ENCODE data around the gene KLRB1.
"Not testable (repeated sequence)": the region's sequence is repeated elsewhere in the genome, so short reads cannot be mapped to it uniquely, and the experiment has no call there.

Gene KLRB1

DNA sequence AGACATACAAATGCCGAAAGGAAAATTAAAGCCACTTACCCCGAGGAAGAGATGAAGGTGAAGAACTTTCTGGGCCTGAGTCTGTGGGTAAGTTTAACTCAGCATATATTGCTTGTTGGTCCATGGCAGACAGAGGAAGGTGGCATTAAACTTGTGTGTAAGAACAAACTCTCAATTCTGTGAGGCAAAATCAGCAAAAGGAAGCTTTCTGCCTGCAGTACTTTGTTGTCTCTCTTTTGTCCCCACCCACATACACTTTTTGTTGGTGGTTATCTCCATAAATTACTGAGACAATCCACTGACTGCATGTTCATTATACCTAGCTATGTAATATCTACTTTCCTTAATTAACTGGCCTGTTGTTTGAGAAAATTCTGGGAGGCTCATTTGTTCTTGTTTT lies at the start of gene KLRB1:
Gene KLRB1 (minus strand): TSS at position 201 of the 400 bp plus-strand sequence. CDS start 77 bp downstream, at position 124.
- Histone ChIP-seq H3K4me3 (ENCODE audit: low read depth in 1 of 2, low read length in 2 of 2) (no peak within 1 kb of the TSS), H3K36me3 (ENCODE audit: insufficient read depth, low read length) (no peaks in the 10 kb centered on the region), H3K9ac (ENCODE audit: low read length) (no peak within 1 kb of the TSS), H3K4me1 (ENCODE audit: insufficient read depth, low read length) (no peaks in the 10 kb centered on the region), H3K9me3 (ENCODE audit: low read length) (no peaks in the 10 kb centered on the region), H3K27me3 (ENCODE audit: control insufficient read depth in 1 of 2, insufficient read depth in 2 of 2, low read length in 2 of 2) (no peaks in the 10 kb centered on the region), H3K27ac (ENCODE audit: low read depth, low read length) (no peak within 1 kb of the TSS)

DNA sequence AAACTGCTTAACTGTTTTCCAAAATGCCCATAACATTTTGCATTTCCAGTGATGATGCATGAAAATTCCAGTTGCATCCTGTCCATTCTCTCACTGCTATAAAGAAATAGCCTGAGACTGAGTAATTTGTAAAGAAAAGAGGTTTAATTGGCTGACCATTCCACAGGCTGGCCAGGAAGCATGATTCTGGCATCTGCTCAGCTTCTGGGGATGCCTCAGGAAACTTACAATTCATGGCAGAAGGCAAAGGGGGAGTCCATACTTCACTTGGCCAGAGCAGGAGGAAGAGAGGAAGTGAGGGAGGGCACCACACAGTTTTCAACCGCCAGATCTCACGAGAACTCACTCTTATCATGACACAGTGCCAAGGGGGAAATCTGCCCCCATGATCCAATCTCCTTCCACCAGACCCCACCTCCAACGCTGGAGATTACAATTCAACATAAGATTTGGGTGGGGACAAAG lies 43.6 kb upstream of the KLRB1 start:
- Histone ChIP-seq H3K4me3 (ENCODE audit: low read depth in 1 of 2, low read length in 2 of 2) (no peak overlapping the region), H3K4me1 (ENCODE audit: insufficient read depth, low read length) (peaks cover 6% of the 10 kb centered on the region), H3K9me3 (ENCODE audit: low read length) (no peaks in the 10 kb centered on the region), H3K36me3 (ENCODE audit: insufficient read depth, low read length) (peaks cover 17% of the 10 kb centered on the region), H3K27ac (ENCODE audit: low read depth, low read length) (no peak overlapping the region), H3K27me3 (ENCODE audit: control insufficient read depth in 1 of 2, insufficient read depth in 2 of 2, low read length in 2 of 2) (no peaks in the 10 kb centered on the region), H3K9ac (ENCODE audit: low read length) (no peak overlapping the region)

- no peak overlapping the region for H3K4me3 ChIP-seq (ENCODE audit: low read depth in 1 of 2, low read length in 2 of 2)
- H3K27me3 ChIP-seq (ENCODE audit: control insufficient read depth in 1 of 2, insufficient read depth in 2 of 2, low read length in 2 of 2) = no peaks in the 10 kb centered on the region
- no peak overlapping the region for H3K27ac ChIP-seq (ENCODE audit: low read depth, low read length)
- no peak overlapping the region for H3K9ac ChIP-seq (ENCODE audit: low read length)
- peaks cover 6% of the 10 kb centered on the region for H3K4me1 ChIP-seq (ENCODE audit: insufficient read depth, low read length)
- peaks cover 12% of the 10 kb centered on the region for H3K36me3 ChIP-seq (ENCODE audit: insufficient read depth, low read length)
- no peaks in the 10 kb centered on the region for H3K9me3 ChIP-seq (ENCODE audit: low read length)
Measured at GRCh38 chr12:9650151-9650576, 42.4 kb upstream of the KLRB1 start.

DNA sequence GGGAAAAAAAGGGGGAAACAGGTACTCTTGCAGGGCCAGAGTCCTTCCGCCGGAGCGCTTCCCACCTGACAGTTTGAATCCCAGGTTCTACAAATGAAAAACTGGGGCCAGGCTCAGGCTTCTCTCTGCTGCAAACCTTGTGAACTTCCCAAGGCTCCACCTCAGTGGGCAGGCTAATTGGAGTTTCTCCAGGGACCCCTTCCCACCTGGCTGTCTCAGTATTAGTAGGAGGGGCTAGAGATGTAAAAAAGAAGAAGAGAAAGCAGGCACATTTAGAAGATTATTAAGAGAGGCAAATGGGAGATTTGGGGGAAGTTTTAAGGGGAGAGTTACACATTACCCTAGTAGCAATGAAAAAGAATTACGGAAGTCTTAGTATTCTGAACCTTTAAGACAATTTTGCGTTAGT lies 41.8 kb upstream of the KLRB1 start:
- Histone ChIP-seq H3K4me3 (ENCODE audit: low read depth in 1 of 2, low read length in 2 of 2) (peak overlapping the region; percentile 47 to 72), H3K27ac (ENCODE audit: low read depth, low read length) (peak overlapping the region; percentile 65), H3K36me3 (ENCODE audit: insufficient read depth, low read length) (peaks cover 10% of the 10 kb centered on the region), H3K27me3 (ENCODE audit: control insufficient read depth in 1 of 2, insufficient read depth in 2 of 2, low read length in 2 of 2) (no peaks in the 10 kb centered on the region), H3K9me3 (ENCODE audit: low read length) (no peaks in the 10 kb centered on the region), H3K9ac (ENCODE audit: low read length) (peak overlapping the region; percentile 68), H3K4me1 (ENCODE audit: insufficient read depth, low read length) (peaks cover 6% of the 10 kb centered on the region)

DNA sequence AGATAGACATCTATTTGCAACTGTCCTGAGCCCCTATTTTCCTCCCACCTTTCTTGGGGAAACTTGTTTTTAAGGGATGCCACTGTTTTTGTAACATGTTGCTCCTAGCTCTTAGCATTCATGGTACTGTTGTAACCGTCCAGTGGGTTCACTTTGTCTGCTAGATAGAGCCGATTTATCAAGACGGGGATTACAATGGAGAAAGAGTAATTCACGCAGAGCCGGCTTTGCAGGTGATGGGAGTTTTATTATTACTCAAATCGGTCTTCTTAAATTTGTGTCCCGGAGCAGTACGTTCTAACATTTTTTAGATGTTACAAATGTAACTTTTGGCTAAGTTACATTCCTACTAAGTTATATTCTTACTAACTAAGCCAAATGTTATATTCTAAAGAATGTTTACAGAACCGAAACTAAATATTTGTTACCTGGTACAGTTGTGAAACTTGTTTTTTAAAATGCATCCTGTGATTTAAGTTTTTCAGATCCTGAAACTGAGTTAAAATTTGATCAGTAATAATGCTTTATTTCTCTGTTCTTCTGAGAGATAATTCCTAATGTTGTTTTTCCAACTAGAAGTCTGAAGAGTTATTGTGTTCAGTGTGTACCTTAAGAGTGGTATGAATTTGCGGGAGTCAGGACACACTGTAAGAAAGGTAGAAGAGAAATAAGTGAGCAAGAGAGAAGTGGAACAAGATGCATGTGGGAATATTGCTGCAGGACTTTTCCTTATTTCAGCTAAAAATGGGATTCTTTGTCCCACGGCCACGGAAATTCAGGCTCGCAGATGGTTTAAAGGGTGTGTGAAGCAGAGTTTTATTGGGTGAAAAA lies 41.2 kb upstream of the KLRB1 start:
- Histone ChIP-seq H3K27me3 (ENCODE audit: control insufficient read depth in 1 of 2, insufficient read depth in 2 of 2, low read length in 2 of 2) (no peaks in the 10 kb centered on the region), H3K9ac (ENCODE audit: low read length) (peak overlapping the region; percentile 68), H3K4me3 (ENCODE audit: low read depth in 1 of 2, low read length in 2 of 2) (peak overlapping the region; percentile 47 to 72), H3K36me3 (ENCODE audit: insufficient read depth, low read length) (peaks cover 4% of the 10 kb centered on the region), H3K9me3 (ENCODE audit: low read length) (no peaks in the 10 kb centered on the region), H3K27ac (ENCODE audit: low read depth, low read length) (peak overlapping the region; percentile 65), H3K4me1 (ENCODE audit: insufficient read depth, low read length) (peaks cover 6% of the 10 kb centered on the region)

DNA sequence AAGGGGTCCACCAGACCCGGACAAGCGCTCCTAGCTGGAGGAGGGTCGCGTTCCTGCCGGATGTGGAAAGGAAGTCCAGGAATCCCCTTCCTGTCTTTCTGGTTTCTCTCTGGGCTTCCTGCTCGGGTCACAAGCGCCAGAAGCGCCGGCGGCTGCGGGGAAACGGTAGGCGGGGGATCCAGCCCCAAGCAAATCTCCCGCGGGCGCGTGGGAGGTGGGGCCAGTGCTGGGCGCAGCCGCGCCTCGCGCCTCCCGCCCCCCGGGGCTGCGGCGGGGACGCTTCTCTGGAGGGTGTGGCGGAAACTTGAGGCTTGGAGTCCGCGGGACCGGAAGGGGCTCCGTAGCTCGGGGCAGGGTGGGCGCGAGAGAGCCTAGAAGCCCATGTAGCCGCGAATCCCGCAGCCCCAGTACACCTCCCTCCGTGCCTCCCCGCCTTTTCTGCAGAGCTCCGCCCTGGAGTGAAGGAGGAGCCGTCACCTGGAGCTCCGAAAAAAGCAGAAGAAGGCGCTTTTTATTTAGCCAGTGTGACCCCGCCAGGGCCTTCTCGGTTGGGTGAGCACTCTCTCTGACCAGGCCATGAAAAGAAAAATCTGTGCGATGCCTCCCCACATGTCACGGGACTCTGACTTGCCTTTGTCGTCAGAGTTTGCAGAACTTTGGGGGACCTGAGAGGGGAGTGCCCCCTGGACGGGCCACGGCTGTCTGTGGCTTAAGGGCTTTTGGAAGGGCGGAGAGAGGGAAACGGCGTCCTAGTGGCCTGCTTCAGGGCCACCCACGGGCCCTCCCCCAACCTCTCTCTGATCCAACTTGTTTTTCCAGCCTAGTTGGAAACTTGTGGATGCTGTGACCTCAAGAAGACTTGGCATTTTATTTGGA lies 40.3 kb upstream of the KLRB1 start:
- peak overlapping the region; percentile 68 for H3K9ac ChIP-seq (ENCODE audit: low read length)

GRCh38 chr12:9646794-9647781 lies 39.4 kb upstream of the KLRB1 start:
- Histone ChIP-seq H3K9me3 (ENCODE audit: low read length) (no peaks in the 10 kb centered on the region), H3K27ac (ENCODE audit: low read depth, low read length) (peak overlapping the region; percentile 79)

More for the DNA sequence above, 40.3 kb upstream of the KLRB1 start:
- H3K27me3 ChIP-seq (ENCODE audit: control insufficient read depth in 1 of 2, insufficient read depth in 2 of 2, low read length in 2 of 2) = no peaks in the 10 kb centered on the region
- peaks cover 6% of the 10 kb centered on the region for H3K4me1 ChIP-seq (ENCODE audit: insufficient read depth, low read length)
- peak overlapping the region; percentile 79 for H3K27ac ChIP-seq (ENCODE audit: low read depth, low read length)
- peak overlapping the region; percentile 47 to 72 for H3K4me3 ChIP-seq (ENCODE audit: low read depth in 1 of 2, low read length in 2 of 2)
- no peaks in the 10 kb centered on the region for H3K36me3 ChIP-seq (ENCODE audit: insufficient read depth, low read length)
- no peaks in the 10 kb centered on the region for H3K9me3 ChIP-seq (ENCODE audit: low read length)

DNA sequence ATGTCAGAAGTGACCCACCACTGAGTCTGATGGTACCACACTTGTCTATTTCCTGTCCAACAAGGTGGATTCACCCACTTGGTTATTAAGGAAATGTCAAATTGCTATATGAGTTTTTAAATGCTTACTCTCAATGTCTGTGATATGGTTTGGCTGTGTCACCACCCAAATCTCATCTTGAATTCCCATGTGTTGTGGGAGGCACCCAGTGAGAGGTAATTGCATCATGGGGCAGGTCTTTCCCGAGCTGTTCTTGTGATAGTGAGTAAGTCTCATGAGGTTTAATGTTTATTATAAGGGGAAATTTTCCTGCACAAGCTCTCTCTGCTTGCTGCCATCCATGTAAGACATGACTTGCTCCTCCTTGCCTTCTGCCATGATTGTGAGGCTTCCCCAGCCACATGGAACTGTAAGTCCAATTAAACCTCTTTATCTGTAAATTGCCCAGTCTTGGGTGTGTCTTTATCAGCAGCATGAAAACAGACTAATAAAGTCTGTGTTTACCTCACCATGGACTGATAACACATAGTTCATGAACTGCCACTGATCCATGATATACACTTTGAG lies 37.4 kb upstream of the KLRB1 start:
- not testable (repeated sequence) for H3K36me3 ChIP-seq (ENCODE audit: insufficient read depth, low read length)

More at GRCh38 chr12:9646794-9647781, 39.4 kb upstream of the KLRB1 start:
- H3K27me3 ChIP-seq (ENCODE audit: control insufficient read depth in 1 of 2, insufficient read depth in 2 of 2, low read length in 2 of 2) = no peaks in the 10 kb centered on the region
- H3K9ac ChIP-seq (ENCODE audit: low read length) = no peak overlapping the region
- H3K36me3 ChIP-seq (ENCODE audit: insufficient read depth, low read length) = no peaks in the 10 kb centered on the region
- peaks cover 6% of the 10 kb centered on the region for H3K4me1 ChIP-seq (ENCODE audit: insufficient read depth, low read length)
- H3K4me3 ChIP-seq (ENCODE audit: low read depth in 1 of 2, low read length in 2 of 2) = peak overlapping the region; percentile 47 to 72

DNA sequence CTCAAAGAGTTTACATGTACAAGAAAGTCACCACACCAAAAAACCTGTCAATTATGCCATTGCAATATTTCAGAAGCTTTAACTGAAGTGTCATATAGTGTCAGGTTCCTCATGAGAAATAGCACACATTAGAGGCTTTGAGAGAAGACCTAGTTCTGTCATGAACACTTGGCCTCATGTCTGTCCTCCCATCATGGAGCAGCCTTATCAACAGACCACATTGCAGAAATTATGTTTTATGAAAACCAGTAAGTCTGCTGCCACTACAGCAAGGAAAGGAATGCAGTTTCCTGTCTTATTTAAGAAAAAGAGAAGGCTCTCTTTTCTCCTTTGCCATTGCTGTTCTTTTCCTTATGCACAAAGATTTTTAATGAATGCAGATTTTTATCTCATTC lies 35.5 kb upstream of the KLRB1 start:
- Histone ChIP-seq H3K36me3 (ENCODE audit: insufficient read depth, low read length) (no peaks in the 10 kb centered on the region), H3K27me3 (ENCODE audit: control insufficient read depth in 1 of 2, insufficient read depth in 2 of 2, low read length in 2 of 2) (no peaks in the 10 kb centered on the region), H3K4me1 (ENCODE audit: insufficient read depth, low read length) (no peaks in the 10 kb centered on the region)

More for the DNA sequence above, 37.4 kb upstream of the KLRB1 start:
- H3K9me3 ChIP-seq (ENCODE audit: low read length); H3K4me3 ChIP-seq (ENCODE audit: low read depth in 1 of 2, low read length in 2 of 2); H3K27me3 ChIP-seq (ENCODE audit: control insufficient read depth in 1 of 2, insufficient read depth in 2 of 2, low read length in 2 of 2); H3K4me1 ChIP-seq (ENCODE audit: insufficient read depth, low read length); H3K27ac ChIP-seq (ENCODE audit: low read depth, low read length); H3K9ac ChIP-seq (ENCODE audit: low read length): not testable (repeated sequence)

DNA sequence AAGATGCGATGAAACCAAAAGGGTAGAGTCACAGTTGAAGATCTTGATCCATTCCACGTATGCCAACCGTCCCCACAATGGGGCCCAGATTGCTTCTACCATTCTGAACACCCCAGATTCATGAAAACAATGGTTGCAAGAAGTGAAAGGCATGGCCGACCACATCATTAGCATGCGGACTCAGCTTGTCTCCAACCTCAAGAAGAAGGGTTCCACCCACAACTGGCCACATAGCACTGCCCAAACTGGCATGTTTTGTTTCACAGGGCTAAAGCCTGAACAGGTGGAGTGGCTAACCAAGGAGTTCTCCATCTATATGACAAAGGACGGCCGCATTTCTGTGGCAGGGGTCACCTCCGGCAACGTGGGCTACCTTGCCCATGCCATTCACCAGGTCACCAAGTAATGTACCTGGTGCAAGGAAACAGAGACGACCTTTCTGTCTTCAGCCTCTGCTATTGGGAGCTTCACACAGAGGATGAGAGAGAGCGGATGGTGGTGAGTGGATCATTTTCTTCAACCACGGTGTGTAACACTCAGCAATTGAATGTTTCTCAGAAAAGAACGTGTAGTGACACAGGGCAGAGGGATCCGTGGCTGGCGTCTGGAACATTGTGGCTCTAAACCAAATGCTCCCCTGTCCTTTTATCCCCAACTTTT lies 35.0 kb upstream of the KLRB1 start:
- Histone ChIP-seq H3K27ac (ENCODE audit: low read depth, low read length) (no peak overlapping the region), H3K4me1 (ENCODE audit: insufficient read depth, low read length) (no peaks in the 10 kb centered on the region), H3K9ac (ENCODE audit: low read length) (no peak overlapping the region), H3K27me3 (ENCODE audit: control insufficient read depth in 1 of 2, insufficient read depth in 2 of 2, low read length in 2 of 2) (no peaks in the 10 kb centered on the region), H3K9me3 (ENCODE audit: low read length) (no peaks in the 10 kb centered on the region), H3K36me3 (ENCODE audit: insufficient read depth, low read length) (no peaks in the 10 kb centered on the region), H3K4me3 (ENCODE audit: low read depth in 1 of 2, low read length in 2 of 2) (no peak overlapping the region)

More for the DNA sequence above, 35.5 kb upstream of the KLRB1 start:
- no peak overlapping the region for H3K4me3 ChIP-seq (ENCODE audit: low read depth in 1 of 2, low read length in 2 of 2)
- H3K9me3 ChIP-seq (ENCODE audit: low read length) = no peaks in the 10 kb centered on the region
- no peak overlapping the region for H3K27ac ChIP-seq (ENCODE audit: low read depth, low read length)
- no peak overlapping the region for H3K9ac ChIP-seq (ENCODE audit: low read length)
